ENCODE measurements around the gene IL17RB.

- TF ChIP-seq, protein P1, sequence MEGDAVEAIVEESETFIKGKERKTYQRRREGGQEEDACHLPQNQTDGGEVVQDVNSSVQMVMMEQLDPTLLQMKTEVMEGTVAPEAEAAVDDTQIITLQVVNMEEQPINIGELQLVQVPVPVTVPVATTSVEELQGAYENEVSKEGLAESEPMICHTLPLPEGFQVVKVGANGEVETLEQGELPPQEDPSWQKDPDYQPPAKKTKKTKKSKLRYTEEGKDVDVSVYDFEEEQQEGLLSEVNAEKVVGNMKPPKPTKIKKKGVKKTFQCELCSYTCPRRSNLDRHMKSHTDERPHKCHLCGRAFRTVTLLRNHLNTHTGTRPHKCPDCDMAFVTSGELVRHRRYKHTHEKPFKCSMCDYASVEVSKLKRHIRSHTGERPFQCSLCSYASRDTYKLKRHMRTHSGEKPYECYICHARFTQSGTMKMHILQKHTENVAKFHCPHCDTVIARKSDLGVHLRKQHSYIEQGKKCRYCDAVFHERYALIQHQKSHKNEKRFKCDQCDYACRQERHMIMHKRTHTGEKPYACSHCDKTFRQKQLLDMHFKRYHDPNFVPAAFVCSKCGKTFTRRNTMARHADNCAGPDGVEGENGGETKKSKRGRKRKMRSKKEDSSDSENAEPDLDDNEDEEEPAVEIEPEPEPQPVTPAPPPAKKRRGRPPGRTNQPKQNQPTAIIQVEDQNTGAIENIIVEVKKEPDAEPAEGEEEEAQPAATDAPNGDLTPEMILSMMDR (IDR thresholded peaks at IDR 0.05) = no peak
- no peak for TF ChIP-seq EZH2 (IDR thresholded peaks at IDR 0.05; ENCODE audit: borderline replicate concordance, insufficient read depth, low read depth, low read length, poor library complexity, severe bottlenecking)
Observed at GRCh38 chr3:53809267-53809666, 37.1 kb upstream of the IL17RB start.

Measured in B cell (primary cell).